SH-SY5Y (cell line): ENCODE measurements around the gene ATP6AP2.

ENCODE experiments used
- GATA2 ChIP-seq: IDR thresholded peaks from 2 replicates; pipeline ENCODE4 v1.6.1; 2011; ENCODE audit warnings: mild to moderate bottlenecking, low read depth, low read length
- GATA3 ChIP-seq: IDR thresholded peaks from 2 replicates; pipeline ENCODE4 v1.6.1; 2011; ENCODE audit warnings: low read depth, mild to moderate bottlenecking, low read length, moderate library complexity

GRCh38 chrX:40647307-40648197 is 66.8 kb downstream of the ATP6AP2 start, which contains the start of gene CXorf38:
- TF ChIP-seq GATA2 (no peak), GATA3 (no peak)
